HG03097 (cell line): ENCODE measurements around the gene FDX1.

Experiments used
- ATAC-seq: cut with Tn5 transposase; IDR thresholded peaks from one replicate; pipeline ENCODE4 v1.9.1; 2021; ENCODE audit not compliant: unreplicated experiment, low FRiP score

FDX1 gene

DNA sequence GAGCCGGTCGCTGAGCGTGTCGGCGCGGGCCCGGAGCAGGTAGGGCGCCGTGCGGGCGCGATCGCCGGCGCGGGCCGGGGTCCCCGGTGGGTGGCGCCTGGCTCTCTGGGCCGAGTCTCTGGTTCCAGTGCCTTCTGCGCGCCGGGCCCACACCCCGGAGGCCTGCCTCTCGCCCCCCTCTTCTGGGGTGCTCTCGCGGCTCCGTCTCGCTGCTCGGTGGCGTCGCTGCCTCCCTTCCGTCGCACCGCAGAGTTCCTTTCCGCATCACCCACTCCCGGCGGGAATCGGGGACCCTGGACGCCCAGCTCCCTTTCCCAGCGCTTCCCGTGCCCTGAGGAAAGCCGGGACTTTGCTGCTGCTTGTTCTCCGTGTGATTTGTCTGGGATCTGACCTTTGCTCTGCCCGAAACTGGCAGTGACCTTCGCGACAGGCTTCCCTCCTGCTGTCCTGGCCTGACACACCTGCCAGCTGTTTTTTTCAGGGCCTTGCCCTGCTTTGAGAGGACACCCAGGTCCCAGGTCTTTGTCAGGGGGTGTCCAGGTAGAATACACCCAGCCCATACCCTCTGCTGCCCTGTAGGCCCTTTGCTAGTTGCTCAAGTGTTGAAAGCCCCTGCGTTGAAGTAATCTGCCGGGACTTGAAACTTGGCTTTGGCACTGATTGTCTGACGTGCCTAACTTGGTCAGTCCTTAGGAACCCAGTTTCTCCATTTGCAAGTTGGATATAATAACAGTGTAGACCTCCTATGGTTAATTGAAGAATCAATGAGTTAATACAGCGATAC, 711 bp downstream of the FDX1 start:
- ATAC-seq = no peak

DNA sequence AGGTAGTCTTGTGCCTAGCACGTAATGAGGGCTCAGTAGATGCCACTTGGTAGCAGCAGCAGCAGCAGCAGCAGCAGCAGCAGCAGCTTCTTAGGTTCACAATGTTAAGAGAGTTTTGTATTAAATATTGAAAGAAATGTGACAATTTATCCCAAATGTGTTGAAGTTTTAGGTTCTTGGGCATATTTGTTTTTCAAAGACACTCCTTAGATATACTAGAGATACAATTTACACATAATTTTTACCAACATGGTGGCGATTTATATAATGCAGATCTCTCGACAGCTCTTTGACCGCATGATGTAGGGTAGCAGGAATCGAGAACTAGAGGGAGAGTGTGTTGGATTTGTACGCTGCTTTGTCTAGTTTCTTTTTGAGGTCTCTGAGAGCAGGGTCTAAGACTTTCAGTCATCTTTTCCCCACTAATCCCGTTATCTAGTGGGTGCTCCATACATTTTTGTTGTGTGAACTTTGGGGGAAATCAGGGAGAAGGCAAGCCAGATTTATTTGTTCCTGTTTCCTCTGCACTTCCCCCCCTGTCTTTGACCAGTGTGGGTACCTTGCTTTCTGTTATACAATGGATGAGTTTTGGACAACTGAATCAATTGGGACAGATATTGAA, 1.4 kb downstream of the FDX1 start:
- no peak for ATAC-seq

DNA sequence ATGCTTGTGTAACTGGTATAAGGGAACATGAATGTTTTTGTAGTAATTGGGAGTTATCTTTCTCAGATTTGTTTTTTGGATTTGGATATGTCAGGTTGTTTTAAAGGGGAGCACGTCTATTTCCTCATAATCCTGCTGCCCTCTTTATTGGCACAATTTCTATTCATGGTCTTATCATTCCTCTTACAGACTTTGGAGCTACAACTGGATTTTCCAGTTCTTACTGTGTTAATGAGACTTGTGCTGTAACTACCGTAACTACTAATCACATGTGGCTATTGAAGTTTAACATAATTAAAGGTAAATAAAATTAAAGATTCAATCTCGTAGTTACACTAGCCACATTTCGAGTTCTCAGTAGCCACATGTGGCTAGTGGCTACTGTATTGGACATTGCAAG, 1.9 kb downstream of the FDX1 start:
- ATAC-seq = no peak

DNA sequence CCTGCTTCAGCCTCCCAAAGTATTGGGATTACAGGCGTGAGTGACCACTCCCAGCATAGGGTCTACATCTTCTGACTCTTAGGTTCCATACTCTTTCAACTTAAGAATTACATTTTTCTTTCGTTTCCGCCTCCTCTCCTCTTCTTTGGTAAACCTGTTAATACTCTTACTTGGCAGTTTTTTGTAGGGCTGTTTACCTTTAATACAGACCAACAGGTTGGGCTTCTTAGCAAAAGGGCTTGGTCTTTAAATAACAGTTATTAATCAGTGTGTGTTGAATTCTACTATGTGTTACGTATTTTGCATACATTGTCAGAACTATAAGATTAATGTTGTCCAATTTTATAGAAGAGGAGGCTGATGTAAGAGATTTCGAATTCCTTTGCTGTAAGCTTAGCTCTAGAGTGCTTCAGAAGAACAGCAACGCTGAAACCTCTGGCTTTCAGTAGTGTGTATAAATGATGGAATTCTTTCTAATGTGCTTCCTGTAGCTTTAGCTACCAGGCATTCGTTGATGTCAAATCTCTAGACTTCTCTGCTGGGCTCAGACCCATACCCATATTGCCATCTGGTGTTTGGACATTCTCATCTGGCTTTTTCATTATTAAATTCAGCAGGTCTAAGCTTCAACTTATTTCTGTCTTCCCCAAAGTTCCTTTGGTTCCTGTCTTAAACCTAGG, 3.1 kb downstream of the FDX1 start:
- no peak for ATAC-seq

GRCh38 chr11:110433393-110434333, 3.9 kb downstream of the FDX1 start:
- no peak for ATAC-seq

DNA sequence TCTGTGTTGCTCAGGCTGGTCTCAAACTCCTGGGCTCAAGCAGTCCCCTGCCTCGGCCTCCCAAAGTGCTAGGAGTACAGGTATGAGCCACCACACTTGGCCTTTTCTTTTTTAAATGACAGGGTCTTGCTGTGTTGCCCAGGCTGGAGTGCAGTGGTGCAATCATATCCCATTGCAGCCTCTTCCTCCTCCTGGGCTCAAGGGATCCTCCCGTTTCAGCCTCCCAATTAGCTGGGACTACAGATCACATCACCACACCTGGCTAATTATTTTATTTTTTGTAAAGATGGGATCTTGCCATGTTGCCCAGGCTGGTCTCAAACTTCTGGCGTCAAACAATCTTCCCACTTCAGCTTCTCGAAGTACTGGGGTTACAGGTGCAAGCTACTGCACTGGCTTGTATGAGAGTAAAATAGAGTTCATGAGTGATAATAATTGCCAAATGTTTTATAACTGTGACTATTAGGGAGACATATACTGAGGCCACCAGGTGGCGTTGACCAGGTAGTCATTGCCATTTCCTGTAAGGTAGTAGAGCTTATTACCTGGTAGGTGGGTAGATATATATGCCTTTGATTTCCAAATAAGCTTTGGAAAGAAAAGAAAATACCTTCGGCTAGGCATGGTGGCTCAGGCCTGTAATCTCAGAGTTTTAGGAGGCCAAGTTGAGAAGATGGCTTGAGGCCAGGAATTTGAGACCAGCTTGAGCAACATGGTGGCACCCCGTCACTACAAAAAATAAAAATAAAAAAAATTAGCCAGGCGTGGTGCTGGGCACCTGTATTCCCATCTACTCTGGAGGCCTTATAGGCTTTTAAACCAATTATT, 5.4 kb downstream of the FDX1 start:
- no peak for ATAC-seq

DNA sequence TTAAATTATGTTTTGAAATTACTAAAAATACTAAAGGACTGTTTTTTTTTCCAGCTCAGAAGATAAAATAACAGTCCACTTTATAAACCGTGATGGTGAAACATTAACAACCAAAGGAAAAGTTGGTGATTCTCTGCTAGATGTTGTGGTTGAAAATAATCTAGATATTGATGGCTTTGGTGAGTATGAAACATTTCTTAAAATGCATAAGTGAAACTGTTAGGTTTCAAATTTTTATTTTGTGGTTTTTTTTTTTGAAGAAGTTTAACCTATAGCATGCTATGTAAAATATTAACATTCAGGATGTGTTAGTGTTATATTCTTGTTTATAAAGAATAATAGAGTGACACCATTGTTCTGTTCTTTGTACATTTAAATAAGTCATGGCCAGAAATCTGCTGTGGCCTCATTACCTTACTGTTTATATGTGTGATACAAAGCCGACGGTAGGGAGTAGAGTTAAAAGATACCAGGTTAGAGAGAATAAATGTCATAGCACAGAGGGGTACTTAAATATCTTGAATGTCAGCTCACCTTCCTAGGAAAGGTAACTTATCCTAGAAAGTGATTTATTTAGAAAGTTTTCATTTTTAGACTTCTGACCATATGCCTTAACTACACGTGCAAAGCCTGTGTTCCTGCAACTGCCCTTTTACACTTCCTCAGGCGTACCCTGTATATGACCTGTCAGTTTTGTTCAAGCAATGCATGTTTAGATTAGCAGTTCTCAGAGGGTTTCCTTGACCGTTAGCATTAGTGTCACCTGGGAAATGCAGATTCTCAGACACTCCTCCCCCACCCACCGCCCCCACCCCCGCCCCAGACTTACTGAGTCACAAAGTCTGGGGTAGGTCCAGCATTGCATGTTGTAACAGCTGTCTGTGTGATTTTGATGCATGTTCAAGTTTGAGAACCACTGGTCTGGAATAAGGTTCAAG, 6.3 kb downstream of the FDX1 start:
- peak; percentile 46 for ATAC-seq

DNA sequence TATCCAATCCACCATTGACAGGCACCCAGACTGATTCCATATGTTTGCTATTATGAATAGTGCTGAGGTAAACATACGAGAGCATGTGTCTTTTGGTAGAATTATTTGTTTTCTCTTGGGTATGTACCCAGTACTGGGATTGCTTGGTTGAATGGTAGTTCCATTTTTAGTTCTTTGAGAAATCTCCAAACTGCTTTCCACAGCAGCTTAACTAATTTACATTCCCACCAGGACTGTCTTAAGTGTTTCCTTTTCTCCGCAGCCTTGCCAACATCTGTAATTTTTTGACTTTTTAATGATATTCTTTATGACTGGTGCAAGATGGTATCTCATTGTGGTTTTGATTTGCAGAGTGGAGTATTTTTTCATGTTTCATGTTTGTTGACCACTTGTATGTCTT, 8.3 kb downstream of the FDX1 start:
- ATAC-seq = no peak

DNA sequence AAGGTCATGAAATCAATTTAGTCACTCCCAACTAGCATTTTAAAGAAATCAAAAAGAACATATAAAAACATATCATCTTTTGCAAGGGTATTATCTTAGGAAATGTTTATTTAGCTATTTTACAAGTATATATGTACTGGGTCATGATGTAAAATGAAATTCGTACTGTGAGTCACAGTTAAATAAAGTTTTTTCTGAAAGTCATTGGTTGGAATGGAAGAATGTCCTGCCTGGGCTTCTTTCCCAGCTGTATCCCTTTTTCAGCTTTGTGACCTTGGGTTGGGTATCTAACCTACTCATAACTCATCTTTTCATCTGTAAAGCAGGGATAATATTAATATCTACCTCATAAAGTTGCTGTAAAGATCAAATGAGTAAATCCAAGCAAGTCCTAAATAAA, 15.7 kb downstream of the FDX1 start:
- no peak for ATAC-seq

GRCh38 chr11:110446061-110446460, 16.3 kb downstream of the FDX1 start:
- ATAC-seq = no peak

DNA sequence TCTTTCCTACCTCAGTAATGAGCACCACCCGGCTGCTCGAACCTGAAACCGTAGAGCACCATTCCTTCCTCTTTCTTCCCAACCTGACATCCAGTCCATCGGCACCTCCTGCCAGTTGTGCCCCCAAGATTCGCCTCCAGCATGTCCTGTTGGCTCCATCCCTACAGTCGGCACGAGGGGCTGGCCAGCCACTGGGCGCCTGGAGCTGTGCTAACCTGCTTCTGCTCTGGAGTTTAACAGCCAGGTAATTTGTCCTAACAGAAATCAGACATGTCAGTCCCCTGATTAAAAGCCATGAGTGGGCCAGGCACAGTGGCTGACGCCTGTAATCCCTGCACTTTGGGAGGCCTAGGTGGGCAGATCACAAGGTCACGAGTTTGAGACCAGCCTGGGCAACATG, 16.8 kb downstream of the FDX1 start:
- no peak for ATAC-seq

- ATAC-seq = no peak
Measured at GRCh38 chr11:110447343-110447742, 17.6 kb downstream of the FDX1 start.

- no peak for ATAC-seq
Measured at GRCh38 chr11:110447897-110448745, 18.4 kb downstream of the FDX1 start.

- ATAC-seq = no peak
Measured at GRCh38 chr11:110450246-110450645, 20.5 kb downstream of the FDX1 start.

GRCh38 chr11:110452720-110453119, 23.0 kb downstream of the FDX1 start:
- no peak for ATAC-seq

DNA sequence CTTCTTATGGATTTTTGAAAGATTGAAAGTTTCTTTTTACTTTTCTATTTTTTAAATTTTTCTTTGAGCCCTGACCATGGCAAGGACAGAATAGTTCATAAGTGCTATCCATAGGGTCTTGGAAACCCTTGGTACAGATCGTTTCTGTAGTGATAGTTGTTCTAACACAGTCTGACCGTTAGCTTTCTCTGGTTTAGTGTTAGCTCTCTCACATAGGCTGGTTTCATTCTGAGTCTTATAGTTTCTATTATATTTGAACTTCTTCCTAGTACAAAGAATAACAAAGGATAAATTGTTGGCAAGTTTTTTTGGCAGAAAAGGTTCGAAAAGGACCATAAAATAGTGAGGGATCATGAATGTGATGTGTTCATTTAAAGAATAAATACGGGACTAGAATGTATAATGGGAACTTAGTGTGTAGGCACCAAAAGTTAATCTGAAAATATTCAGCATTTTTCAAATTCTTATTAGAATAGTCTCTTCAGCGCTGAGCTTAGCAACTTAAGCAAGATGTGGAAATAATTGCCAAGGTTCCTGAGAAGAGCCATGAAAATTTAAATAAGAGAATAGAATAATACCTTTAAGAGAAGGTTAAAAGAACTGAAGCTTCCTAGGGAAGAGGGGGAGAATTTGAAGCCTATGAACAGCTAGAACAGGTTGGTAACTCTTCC, 24.1 kb downstream of the FDX1 start:
- ATAC-seq = no peak

DNA sequence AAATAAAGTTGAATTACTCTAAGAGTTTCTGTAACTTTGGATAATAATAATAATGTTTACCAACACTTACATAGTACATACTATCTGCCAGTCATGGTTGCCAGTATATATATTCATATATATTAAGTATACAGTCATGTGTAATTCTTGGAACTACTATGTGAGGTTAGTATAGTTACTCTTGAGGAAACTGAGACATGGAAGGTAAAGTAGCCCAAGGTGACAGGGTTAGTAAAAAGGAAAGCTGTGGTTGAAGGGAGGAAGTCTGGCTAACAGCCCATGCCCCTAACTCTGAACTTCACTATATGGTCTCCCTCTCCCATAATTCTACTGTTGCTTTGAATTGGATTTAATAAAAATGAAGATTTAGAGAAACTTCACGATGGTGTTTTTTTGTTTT, 24.9 kb downstream of the FDX1 start:
- no peak for ATAC-seq
